NCI-H460 (cell line): ENCODE results near the gene ZNF480. TPM values are rescaled to one million over a fixed set of nuclear protein-coding genes. Genes with fewer than 3 reads are reported as not detected.
"Not testable (repeated sequence)": the region's sequence is repeated elsewhere in the genome, so short reads cannot be mapped to it uniquely, and the experiment has no call there.

Source experiments
- DNase-seq: peaks from one replicate; pipeline ENCODE4 v3.0.0-alpha.2; 2016; ENCODE audit warnings: low read depth; ENCODE audit errors: extremely low read depth
- polyA plus RNA-seq: library from polyadenylated mRNA; depleted of rRNA; stranded (reverse); fragments of >200 nt; gene quantifications from 2 replicates; pipeline ENCODE4 v1.2.3, GENCODE V29; 2014; cell fraction: nucleus; rRNA removed
- total RNA-seq: library from RNA; depleted of rRNA; stranded (reverse); fragments of >200 nt; shearing (Covaris generic); gene quantifications from 2 replicates; pipeline ENCODE4 v1.2.3, GENCODE V29; 2014; rRNA removed

ZNF480 gene
- total RNA-seq = 8.8 and 10.1 TPM in 2 replicates
- polyA plus RNA-seq = 1.8 and 3.4 TPM in 2 replicates

DNA sequence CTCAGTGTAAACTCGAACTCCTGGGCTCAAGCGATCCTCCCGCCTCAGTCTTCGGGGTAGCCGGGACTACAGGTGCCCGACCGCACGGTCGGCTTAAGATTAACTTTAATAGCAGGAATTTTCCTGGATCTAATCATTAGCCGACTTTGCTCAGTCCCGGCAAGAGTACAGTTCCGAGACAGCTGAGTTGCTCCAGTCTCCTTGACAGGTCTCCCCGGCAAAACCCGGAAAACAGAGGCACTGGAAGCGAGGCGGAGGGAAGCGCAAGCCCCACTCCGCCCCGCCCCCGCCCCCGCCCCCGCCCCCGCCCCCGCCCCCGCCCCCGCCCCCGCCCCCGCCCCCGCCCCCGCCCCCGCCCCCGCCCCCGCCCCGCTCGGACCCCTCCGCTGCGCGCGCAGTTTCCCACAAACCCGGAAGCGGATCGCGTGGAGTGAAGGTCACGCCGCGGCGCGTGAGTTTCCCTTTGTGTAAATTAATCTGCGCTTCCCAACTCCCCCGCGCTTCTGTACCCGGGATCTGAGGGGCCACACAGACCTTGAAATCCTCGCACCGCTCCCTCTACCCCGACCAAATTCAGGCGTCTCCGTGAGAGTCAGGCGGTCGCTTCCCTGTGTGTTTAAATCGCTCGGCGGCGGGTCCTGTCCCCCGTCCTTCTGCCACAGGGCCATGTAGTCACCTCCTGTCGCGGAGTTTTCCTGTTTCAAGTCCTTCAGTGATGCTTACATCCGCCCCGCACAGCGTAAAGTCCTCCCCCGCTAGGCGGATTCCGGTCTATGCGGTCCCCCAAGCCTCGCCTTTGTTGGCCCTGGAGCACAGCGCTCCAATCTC lies at the start of gene ZNF480:
Gene ZNF480, plus strand, starts transcription at position 397 of the 828 bp plus-strand sequence. CDS start 3,244 bp downstream, outside the sequence.
- peak; percentile 59 for DNase-seq

- DNase-seq = no peak
These were observed 48.7 kb upstream of the ZNF480 start for GRCh38 chr19:52248241-52248640.

- no peak for DNase-seq
These were observed 38.5 kb upstream of the ZNF480 start for GRCh38 chr19:52258426-52258825.

- DNase-seq = not testable (repeated sequence)
These were observed 31.4 kb upstream of the ZNF480 start for GRCh38 chr19:52265556-52265955.

DNA sequence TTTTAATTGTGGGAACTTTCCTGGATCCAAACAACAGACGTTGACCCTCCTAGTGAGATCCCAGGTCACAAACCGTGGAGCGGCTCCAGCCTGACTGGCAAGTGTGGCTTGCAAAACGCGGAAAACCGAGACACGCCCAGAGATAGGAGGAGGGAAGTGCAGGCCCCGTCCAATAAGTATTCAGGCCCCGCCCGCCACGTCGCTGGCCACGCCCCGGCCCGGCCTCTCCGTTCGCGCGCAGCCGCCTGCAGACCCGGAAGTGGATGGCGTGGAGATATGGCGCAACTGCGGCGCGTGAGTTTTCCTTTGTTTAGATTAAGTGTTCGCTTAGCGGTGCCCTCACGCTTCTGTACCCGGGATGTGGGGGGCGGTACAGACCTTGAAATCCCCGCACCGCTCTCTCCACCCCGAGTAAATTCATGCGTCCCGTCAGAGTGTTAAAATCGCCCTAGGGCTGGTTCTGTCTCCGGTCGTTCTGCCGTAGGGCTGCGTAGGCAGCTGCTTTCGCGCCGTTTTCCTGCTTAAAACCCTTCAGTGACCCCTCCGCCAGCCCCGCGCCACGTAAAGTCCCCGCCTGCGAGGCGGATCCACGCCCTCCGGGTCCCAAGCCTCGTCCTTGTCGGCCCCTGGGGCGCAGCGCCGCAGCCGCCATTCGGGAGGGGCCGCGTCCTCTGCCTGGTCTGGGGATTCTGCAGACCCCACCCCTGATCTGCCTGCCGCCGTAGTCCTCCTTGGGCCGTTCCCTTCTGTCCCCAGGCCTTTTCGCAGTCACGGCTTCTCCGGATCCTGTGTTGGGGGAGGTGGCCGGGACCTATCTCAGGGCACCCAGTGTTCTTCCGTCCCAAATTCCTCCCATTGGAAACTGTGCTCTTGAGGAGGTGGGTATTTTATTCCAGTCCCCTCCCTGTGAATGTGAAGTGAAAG lies 27.4 kb upstream of the ZNF480 start, which contains the start of gene ZNF766:
Gene ZNF766, plus strand, starts transcription at position 250 of the 924 bp plus-strand sequence. Its CDS starts 27 bp downstream, at position 277.
- peak; percentile 86 for DNase-seq

- DNase-seq = no peak
These were observed 26.6 kb upstream of the ZNF480 start for GRCh38 chr19:52270266-52270885.

DNA sequence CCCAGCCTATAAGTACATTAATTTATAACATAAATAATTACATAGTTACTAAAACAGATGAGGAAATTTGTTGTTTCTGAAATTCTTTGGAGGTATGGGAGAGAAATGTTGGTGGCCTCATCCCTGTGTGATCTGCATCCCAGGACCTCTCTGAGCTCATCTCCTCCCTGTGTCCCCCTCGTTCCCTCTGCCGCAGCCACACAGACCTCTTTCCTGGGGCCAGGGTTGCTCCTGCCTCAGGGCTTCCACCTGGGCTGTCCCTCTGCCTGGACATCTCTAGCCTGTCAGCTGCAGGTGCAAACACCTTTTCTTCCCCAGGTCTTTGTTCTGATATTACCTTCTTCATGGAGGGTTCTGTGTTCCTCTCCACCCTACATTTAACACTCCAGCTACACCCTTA lies 23.7 kb upstream of the ZNF480 start:
- DNase-seq = no peak

GRCh38 chr19:52274191-52274590 lies 22.8 kb upstream of the ZNF480 start:
- DNase-seq = no peak

DNA sequence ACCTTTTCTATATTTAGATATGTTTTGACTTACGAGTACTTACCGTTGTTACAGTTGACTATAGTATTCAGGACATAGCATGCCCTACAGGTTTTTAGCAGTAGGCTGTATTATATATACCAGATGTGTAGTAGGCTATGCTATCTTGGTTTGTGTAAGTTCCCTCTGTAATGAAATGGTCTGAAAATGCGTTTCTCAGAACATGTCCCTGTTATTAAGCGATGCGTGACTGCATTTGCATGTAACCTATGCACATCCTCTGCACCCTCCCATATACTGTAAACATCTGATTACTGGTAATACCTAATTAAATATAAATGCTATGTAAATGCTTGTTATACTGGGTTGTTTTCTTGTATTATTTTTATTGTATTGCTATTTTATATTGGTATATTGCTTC lies 21.0 kb upstream of the ZNF480 start:
- no peak for DNase-seq

DNA sequence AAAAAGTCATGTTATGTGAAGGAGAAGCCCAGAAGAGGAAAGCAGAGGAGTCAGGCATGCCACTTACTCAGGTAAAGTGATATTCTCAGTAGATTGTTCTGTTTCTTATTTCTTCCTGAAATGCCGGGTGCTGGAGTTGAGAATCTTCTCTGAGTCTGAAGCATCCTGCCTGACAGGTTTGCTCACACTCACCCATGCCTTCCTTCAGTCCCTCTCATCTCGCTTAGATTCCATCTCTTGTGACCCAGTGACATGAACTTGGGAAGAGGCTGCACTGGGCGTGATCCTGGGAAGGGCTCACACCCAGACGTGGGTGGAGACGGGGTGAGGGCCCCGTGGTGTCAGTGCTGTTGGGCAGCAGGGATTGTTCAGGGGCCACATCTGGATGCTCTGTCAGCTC lies 19.5 kb upstream of the ZNF480 start:
- no peak for DNase-seq

DNA sequence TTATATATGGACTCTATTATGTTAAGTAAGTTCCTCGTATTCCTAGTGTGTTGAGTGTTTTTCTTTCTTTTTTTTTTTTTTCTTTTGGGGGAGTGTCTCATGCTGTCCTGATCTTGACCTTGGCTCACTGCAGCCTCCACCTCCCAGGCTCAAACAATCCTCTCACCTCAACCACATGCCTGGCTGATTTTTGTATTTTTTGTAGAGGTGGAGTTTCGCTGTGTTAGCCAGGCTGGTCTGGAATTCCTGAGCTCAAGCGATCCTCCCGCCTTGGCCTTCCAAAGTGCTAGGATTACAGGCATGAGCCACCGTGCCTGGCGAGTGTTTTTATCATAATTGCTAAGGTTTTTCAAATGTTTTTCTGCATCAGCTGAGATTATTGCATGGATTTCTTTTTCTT lies 10.7 kb upstream of the ZNF480 start:
- no peak for DNase-seq

DNA sequence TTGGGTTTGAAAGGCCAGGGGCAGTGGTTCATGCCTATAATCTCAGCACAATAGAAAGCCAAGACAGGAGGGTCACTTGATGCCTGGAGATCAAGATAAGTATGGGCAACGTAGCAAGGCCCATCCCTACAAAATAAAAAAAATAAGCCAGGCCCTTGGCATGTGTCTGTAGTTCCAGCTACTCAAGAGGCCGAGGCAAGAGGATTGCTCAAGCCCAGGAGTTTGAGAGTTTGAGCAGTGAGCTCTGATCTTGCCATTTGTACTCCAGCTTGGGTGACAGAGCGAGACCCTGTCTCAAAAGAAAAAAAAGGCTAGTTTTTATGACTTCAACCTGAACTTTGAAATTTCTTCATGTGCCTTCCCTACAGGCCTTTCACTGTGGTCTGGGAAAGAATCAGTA lies 5.2 kb upstream of the ZNF480 start:
- no peak for DNase-seq

GRCh38 chr19:52292946-52293345 lies 4.0 kb upstream of the ZNF480 start:
- not testable (repeated sequence) for DNase-seq

DNA sequence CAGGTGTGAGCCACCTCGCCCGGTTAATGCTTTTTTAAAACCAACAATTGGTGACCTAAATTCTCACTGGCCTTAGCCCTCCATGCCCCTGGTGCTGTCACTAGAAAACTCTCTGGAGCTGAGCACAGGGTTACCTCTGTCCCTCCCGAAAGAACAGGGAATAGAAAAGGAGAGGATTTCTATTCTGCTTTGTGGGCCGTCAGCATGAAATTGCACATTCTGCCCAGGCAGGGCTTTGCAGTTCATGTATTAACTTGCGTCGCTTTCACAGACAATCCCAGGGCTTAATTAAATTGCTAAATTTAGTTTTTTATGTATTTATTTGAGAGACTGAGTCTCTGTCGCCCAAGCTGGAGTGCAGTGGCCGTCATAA lies 583 bp upstream of the ZNF480 start:
- DNase-seq = no peak

- DNase-seq = no peak
These were observed 814 bp downstream of the ZNF480 start for GRCh38 chr19:52297601-52298364.

DNA sequence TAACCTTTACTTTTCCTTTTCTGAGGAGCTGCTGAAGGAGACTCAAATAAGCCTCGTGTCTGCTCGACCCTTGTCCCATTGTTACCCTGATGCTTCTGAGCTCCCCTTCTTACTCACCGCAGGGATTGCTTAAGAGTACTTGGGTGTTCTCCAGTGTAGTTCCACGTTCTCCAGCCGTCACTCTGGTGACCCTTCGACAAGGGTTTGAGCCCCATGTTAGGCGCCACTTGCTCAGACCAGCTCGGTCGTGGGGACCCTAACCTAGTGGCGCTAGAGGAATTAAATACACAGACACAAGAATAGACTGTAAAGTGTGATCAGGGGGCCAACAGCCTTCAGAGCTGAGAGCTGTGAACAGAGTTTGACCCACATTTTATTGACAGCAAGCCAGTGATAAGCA lies 10.3 kb downstream of the ZNF480 start:
- no peak for DNase-seq

GRCh38 chr19:52322429-52322828 lies 25.5 kb downstream of the ZNF480 start:
- DNase-seq = no peak

DNA sequence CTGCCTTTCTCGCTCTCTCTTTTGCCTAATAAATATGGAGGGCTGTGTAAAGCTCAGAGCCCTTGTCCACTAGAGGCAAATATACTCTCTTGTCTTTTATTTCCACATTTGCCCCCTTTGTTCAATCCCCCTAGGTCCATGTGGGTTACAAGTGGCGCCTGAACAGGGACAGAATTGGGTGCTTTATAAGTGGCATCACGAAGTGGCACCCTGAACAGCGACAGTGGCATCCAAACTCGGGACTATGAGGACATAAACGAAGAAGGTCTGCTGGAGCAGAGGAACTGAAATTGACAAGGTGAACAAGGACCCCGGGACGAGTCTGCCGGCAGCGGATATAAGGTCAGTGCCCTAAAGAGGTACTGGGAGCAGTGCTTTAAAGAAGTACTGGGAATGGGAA lies 34.8 kb downstream of the ZNF480 start:
- DNase-seq = no peak

GRCh38 chr19:52335768-52336116 lies 38.8 kb downstream of the ZNF480 start:
- DNase-seq = no peak

- peak; percentile 65 for DNase-seq
These were observed 39.3 kb downstream of the ZNF480 start, which contains the start of gene ZNF610 for GRCh38 chr19:52336117-52336790. ZNF610 (plus strand) TSS chr19:52336243; CDS start chr19:52349173, 12,930 bp downstream.
